GM12801 (cell line): ENCODE results near the gene LRCOL1.

ENCODE experiments used
- TF ChIP-seq, protein P1 (sequence below): IDR thresholded peaks from one replicate; pipeline ENCODE4 v1.5.1; 2011; ENCODE audit warnings: control low read depth; ENCODE audit not compliant: insufficient read length; ENCODE audit errors: extremely low read depth

LRCOL1 gene

DNA sequence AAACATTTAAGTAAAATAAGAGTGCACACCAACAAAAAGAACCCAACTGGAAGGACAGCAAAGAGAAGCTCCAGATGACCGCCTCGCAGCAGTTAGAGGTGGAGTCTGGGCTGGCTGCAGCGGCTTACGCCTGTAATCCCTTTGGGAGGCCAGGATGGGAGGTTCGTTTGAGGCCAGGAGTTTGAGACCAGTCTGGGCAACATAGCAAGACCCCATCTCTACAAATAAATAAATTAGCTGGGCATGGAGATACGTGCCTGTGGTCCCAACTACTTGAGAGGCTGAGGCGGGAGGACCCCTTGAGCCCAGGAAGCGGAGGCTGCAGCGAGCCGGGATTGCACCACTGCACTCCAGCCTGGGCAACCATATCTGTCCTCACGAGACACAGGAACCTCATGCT is 15.2 kb downstream of the LRCOL1 start:
- TF ChIP-seq, protein P1, sequence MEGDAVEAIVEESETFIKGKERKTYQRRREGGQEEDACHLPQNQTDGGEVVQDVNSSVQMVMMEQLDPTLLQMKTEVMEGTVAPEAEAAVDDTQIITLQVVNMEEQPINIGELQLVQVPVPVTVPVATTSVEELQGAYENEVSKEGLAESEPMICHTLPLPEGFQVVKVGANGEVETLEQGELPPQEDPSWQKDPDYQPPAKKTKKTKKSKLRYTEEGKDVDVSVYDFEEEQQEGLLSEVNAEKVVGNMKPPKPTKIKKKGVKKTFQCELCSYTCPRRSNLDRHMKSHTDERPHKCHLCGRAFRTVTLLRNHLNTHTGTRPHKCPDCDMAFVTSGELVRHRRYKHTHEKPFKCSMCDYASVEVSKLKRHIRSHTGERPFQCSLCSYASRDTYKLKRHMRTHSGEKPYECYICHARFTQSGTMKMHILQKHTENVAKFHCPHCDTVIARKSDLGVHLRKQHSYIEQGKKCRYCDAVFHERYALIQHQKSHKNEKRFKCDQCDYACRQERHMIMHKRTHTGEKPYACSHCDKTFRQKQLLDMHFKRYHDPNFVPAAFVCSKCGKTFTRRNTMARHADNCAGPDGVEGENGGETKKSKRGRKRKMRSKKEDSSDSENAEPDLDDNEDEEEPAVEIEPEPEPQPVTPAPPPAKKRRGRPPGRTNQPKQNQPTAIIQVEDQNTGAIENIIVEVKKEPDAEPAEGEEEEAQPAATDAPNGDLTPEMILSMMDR, result no peak

DNA sequence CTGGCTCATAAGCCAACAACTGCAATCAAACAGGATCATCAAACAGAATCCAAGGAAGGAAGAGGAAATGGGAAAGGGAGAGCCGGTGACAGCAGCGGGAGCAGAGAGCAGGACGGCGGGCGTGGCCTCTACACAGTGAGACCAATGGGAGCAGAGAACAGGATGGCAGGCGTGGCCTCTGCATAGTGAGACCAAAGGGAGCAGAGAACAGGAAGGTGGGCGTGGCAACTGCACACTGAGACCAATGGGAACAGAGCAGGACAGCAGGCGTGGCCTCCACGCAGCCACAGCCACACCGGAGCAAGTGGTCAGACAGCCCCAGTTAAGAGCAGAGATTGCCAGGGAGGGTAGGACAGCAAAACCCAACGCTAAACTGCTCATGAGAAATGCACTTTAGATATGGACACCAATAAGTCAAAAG is 16.4 kb downstream of the LRCOL1 start:
- TF ChIP-seq, protein P1, result no peak

DNA sequence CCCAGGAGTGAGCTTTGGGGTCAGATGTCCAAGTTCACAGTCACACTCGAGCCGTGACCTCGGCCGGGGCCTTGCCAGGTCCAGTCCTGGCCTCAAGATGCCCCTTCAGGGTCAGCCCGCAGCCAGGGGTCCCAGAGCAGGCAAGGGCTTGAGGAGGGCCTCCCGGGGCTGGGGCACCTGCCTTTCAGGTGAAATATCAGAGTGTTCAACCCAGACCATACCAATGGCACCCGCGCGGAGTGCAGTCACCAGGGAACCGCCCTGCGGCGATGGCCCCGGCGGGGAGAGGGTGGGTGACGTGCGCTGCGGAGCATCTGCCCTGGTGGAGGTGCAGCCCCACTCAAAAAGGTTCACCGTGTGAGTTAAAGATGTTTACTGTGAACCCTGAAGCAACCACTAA is 16.9 kb downstream of the LRCOL1 start:
- TF ChIP-seq, protein P1, result no peak

DNA sequence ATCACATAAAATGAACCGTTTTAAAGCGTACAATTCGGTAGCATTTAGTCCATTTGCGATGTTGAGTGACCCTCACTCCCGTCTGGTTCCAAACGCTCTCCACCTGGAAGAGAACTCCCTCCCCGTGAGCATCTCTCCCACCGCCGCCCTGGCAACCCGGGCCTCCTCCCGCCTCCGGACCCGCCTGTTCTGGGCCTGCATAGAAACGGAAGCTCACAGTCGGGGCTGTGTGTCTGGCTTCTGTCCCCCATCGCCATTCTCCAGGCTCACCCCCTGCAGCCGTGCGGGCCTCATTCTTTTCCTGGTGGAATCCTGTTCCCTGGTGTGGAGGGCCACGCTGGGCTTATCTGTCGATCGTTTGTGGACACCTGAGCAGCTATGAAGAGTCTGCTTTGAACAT is 17.3 kb downstream of the LRCOL1 start:
- TF ChIP-seq, protein P1, result no peak

DNA sequence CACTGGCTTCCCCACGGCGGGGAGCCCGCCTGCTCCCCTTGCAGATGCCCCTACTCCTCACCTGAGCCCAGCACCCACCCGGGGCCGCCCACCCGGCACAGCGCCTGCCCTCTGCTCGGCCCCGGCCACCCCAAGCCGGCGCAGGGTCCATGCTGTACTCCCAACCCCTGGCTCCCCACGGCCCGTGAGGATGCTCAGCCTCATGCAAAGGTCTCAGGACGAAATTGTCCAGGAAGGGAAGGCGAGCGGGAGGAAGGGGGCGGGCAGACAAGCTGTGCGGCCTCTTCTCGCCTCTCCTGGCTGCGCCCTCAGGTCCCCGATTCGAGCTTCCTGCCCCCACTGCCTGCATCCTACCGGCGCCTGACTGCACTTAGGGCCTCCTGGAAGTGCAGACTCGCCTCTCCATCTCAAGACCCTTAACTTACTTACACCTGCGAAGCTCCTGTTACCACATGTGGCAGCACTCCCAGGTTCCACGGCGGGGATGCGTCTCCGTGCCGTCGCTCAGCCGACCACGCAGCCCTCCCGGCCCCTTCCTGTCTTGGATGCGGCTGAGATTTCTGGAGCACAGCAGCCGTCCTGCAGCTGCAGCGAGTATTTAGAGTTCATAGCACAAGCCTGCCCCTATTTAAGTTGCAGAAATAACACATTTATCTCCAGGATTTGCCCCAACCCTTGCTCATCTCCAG is 18.0 kb downstream of the LRCOL1 start:
- TF ChIP-seq, protein P1, result no peak

DNA sequence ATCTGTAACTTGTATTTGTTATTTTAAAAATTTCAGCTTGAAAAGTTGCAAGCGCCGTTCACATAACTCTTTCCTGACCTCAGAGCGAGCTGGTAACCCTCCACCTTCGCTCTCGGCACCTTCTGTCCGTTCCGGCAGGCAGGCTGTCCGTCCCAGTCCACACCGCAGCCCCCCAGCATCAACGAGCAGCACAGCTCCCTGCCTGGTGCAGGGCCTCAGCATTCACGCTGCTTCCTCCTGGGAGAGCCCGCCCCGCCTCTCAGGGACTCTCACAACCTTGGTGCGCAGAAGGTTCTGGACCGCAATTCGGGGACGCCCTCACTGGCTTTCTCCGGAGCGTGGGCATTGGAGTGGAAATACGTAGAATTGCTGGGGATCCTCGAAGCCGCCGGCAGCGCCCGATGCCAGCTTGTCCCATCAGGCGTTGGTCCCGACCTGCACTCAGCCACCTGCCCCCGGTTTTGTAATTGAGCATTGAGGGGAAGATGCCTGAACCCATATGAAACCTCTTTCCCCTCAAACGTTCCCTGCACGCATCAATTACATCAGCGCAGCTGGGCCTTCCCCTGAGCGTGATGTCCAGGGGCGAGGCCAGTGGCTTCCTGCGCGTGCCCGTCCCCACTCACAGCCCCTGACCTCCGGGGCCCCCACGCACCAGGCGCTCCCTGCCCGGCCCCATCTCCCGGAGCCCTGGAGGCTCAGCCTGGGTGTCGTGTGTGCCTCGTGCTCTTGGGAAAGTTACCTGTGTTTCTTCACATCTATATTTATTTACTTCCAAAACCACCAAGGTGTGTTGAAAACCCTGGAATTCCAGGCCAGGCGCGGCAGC is 19.1 kb downstream of the LRCOL1 start:
- TF ChIP-seq, protein P1, result no peak

DNA sequence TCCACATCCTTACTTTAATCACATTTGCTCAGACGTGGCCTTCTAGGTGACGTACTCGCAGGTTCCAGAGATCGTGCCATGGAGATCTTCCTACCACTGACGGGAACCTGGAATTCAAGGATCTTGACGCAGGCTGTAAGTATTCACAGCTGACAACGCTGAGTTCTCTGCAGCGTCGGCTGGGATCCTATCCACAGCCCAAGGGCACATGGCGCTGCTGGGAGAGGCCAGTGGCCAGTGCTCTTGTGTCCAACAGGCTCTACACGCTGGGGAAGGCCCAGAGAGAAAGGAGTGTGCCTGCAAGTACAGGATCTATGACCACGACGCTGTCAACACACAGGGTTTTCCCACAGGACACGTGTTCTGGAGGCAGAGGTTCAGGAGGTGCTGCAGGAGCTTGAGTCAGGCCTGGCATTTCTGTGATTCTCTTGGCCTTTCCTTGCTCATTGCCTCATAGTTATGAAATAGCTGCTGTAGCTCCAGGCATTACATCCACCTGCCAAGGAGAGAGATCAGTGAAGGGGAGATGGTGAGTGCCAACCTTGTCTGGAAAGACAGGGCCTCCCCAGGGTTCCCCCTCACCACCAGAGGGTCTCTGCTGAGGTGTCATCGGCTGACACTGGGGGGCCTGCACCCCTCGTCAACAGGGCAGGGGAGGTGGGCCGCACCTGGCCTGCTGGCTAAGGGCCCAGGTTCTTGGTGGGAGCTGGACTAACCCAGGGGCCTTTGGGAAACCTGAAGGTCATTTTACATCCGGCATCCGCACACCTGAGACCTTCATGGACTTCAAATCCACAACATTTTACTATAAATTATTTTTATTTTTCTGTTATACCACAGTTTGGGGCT is 21.3 kb downstream of the LRCOL1 start:
- TF ChIP-seq, protein P1, result no peak
